ENCODE measurements around the gene SEC14L5. TPM values are rescaled to one million over a fixed set of nuclear protein-coding genes. Genes with fewer than 3 reads are reported as not detected.

Gene SEC14L5
- total RNA-seq, 1 donor from 2014 or later, result 0.32 TPM

DNA sequence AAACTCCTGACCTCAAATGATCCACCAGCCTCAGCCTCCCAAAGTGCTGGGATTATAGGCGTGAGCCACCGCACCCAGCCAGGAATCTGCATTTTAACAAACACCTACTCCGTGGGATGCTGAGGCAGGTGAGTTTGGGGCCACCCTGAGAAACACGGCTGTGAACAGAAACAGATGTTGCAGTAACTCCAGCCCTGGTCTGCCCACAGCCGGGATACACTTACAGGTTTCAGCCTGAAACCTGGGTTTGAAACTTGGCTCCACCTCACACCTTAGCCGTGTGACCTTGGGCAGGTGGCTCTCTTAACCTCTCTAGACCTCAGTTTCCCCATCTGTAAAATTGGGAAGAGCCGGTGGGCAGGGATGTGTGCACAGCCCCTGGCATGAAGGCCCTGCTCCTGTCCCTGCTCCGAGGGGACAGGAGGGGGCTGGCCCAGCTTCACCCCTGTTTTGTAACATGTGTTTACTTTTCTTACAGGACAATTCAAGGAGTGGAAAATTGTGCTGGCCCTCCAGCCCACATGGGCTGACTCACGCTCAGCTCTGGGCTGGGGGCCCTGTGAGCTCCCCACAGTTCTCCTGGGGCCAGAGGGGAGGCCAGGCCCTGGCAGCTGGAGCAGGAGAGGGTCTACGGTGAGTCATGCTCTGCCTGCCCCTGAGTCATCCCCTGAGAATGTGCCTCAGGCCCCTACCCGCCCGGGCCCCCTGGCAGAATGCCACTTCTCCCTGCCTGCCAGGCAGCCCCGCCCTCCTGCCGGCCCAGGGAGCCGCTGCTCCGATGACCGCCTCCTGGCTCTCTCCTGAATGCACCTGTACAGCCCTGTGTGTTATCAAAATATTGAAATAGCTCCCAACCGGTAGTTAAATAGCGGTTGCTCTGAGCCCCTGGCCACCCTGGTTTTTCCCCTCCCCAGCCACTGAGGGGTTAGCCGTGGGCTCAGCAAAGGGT lies 13.5 kb upstream of the SEC14L5 start:
- Mint-ChIP-seq H3K27ac (ENCODE audit: unreplicated experiment) (peak overlapping the region; percentile 88), H3K4me3 (ENCODE audit: unreplicated experiment) (peak overlapping the region; percentile 78), H3K9me3 (ENCODE audit: unreplicated experiment) (no peaks in the 10 kb centered on the region), H3K36me3 (ENCODE audit: low read depth, unreplicated experiment) (no peaks in the 10 kb centered on the region), H3K4me1 (ENCODE audit: low read depth, unreplicated experiment) (peaks cover 35% of the 10 kb centered on the region), H3K27me3 (ENCODE audit: low read depth, unreplicated experiment) (no peaks in the 10 kb centered on the region)
- H3K79me2 ChIP-seq (ENCODE audit: insufficient read depth, low read length), result no peaks in the 10 kb centered on the region
- H3K27me3 ChIP-seq (ENCODE audit: insufficient read depth, low read length), result no peaks in the 10 kb centered on the region
- FAIRE-seq, result peak; percentile 32
- no peaks in the 10 kb centered on the region for H3K36me3 ChIP-seq (ENCODE audit: insufficient read depth, low read length)
- peak; percentile 94 for DNase-seq (ENCODE audit: low read depth)
- peak overlapping the region; percentile 81 for H3K4me2 ChIP-seq (ENCODE audit: low read length)
- no peaks in the 10 kb centered on the region for H3K9me3 ChIP-seq (ENCODE audit: insufficient read depth, low read depth, low read length)
- no peak overlapping the region for H3K4me3 ChIP-seq (ENCODE audit: insufficient read depth, low read depth, low read length)
- TF ChIP-seq EZH2 (IDR thresholded peaks at IDR 0.05; ENCODE audit: insufficient read depth, low read length) (no peak), CTCF (IDR thresholded peaks at IDR 0.05; ENCODE audit: insufficient read depth, low read depth, low read length) (no peak)
- peak overlapping the region; percentile 86 for H3K27ac ChIP-seq (ENCODE audit: low read depth, low read length)
- peak overlapping the region; percentile 66 for H3K9ac ChIP-seq (ENCODE audit: low read length)
- no peak overlapping the region for H2AFZ ChIP-seq (ENCODE audit: low read depth, low read length)
- peaks cover 33% of the 10 kb centered on the region for H3K4me1 ChIP-seq (ENCODE audit: insufficient read depth, low read length)
- peaks cover 6% of the 10 kb centered on the region for H4K20me1 ChIP-seq (ENCODE audit: insufficient read depth, low read length)

- Mint-ChIP-seq H3K9me3 (ENCODE audit: unreplicated experiment) (no peaks in the 10 kb centered on the region), H3K27ac (ENCODE audit: unreplicated experiment) (peak overlapping the region; percentile 87), H3K4me3 (ENCODE audit: unreplicated experiment) (no peak overlapping the region), H3K36me3 (ENCODE audit: low read depth, unreplicated experiment) (no peaks in the 10 kb centered on the region), H3K27me3 (ENCODE audit: low read depth, unreplicated experiment) (no peaks in the 10 kb centered on the region), H3K4me1 (ENCODE audit: low read depth, unreplicated experiment) (peaks cover 35% of the 10 kb centered on the region)
- Histone ChIP-seq H3K4me1 (ENCODE audit: insufficient read depth, low read length) (peaks cover 33% of the 10 kb centered on the region), H3K4me2 (ENCODE audit: low read length) (peak overlapping the region; percentile 81), H3K27me3 (ENCODE audit: insufficient read depth, low read length) (no peaks in the 10 kb centered on the region), H3K79me2 (ENCODE audit: insufficient read depth, low read length) (no peaks in the 10 kb centered on the region), H2AFZ (ENCODE audit: low read depth, low read length) (no peak overlapping the region), H3K36me3 (ENCODE audit: insufficient read depth, low read length) (no peaks in the 10 kb centered on the region), H3K9ac (ENCODE audit: low read length) (no peak overlapping the region), H3K4me3 (ENCODE audit: insufficient read depth, low read depth, low read length) (no peak overlapping the region), H3K9me3 (ENCODE audit: insufficient read depth, low read depth, low read length) (no peaks in the 10 kb centered on the region), H4K20me1 (ENCODE audit: insufficient read depth, low read length) (peaks cover 6% of the 10 kb centered on the region), H3K27ac (ENCODE audit: low read depth, low read length) (no peak overlapping the region)
- no peak for TF ChIP-seq EZH2 (IDR thresholded peaks at IDR 0.05; ENCODE audit: insufficient read depth, low read length)
- no peak for TF ChIP-seq CTCF (IDR thresholded peaks at IDR 0.05; ENCODE audit: insufficient read depth, low read depth, low read length)
- FAIRE-seq (no peak), DNase-seq (ENCODE audit: low read depth) (no peak)
Observed at GRCh38 chr16:4945560-4946502, 12.3 kb upstream of the SEC14L5 start.

Measured in astrocyte (in vitro differentiated cells and primary cell).